Esophagus squamous epithelium (tissue), 5 donors: ENCODE data around the gene CAMKMT. TPM values are rescaled to one million over a fixed set of nuclear protein-coding genes. Genes with fewer than 3 reads are reported as not detected.
"Not testable (repeated sequence)": the region's sequence is repeated elsewhere in the genome, so short reads cannot be mapped to it uniquely, and the experiment has no call there.

Experiments
- DNase-seq: peaks from one replicate; lab custom pipeline; 2025; lab: John Stamatoyannopoulos, UW
- H3K27ac ChIP-seq, 4 donors: fragments of 200-600 bp; sonication (generic); one replicate each; pipeline ENCODE4 v1.5.1; 2016 to 2019; ENCODE audit warnings: mild to moderate bottlenecking in 1 of 4
- H3K27me3 ChIP-seq, 4 donors: fragments of 200-600 bp; sonication (generic); 1 replicate in 3 of 4; 2 replicates in 1 of 4; pipeline versions ENCODE4 v1.5.1 to v1.6.0; 2017 to 2021; ENCODE audit warnings: antibody characterized with exemption in 1 of 4
- H3K36me3 ChIP-seq, 3 donors: fragments of 200-600 bp; sonication (generic); one replicate each; pipeline ENCODE4 v1.5.1; 2016 to 2019
- H3K4me1 ChIP-seq, 3 donors: fragments of 200-600 bp; sonication (generic); one replicate each; pipeline ENCODE4 v1.5.1; 2017 to 2019
- H3K4me3 ChIP-seq, 4 donors: fragments of 200-600 bp; sonication (generic); 1 replicate in 3 of 4; 2 replicates in 1 of 4; pipeline ENCODE4 v1.5.1; 2016 to 2019; ENCODE audit warnings: mild to moderate bottlenecking in 2 of 4, moderate library complexity in 1 of 4
- H3K9me3 ChIP-seq, 3 donors: fragments of 200-600 bp; sonication (generic); one replicate each; pipeline ENCODE4 v1.5.1; 2016 to 2019
- POLR2A ChIP-seq, 4 donors: fragments of 450-650 bp; IDR thresholded peaks; one replicate each; pipeline ENCODE4 v1.6.1; 2017; ENCODE audit warnings: antibody characterized with exemption in 4 of 4, mild to moderate bottlenecking in 4 of 4, moderate library complexity in 3 of 4
- WGBS, 2 donors: methylation state at CpG; one replicate each; pipeline ENCODE4 v1.1.5; 2018; 5-methylcytosine and 5-hydroxymethylcytosine counted together
- intact Hi-C: fragments of 100-400 bp; cut with DNase I; formaldehyde crosslinking; loops from one replicate; pipeline ENCODE4 v1.15.0; 2022
- total RNA-seq, 4 donors: library from RNA; depleted of rRNA; stranded (reverse); fragments of >200 nt; gene quantifications; one replicate each; pipeline ENCODE4 v1.1.0, GENCODE V29; 2016
- TF ChIP-seq, protein P1 (sequence below), 6 experiments: fragments of 450-650 bp in 4 of 6; fragments of 200-600 bp in 2 of 6; sonication (generic) in 2 of 6; IDR thresholded peaks; one replicate each; pipeline ENCODE4 v1.5.1; 2016 to 2019; ENCODE audit warnings: antibody characterized with exemption in 6 of 6, mild to moderate bottlenecking in 4 of 6, moderate library complexity in 4 of 6
- donor health status: DM: yes; HTN: yes; CAD: no.

CAMKMT gene
- total RNA-seq, 4 donors from 2014 or later = 5.7 to 14.4 (median 10.6) TPM

DNA sequence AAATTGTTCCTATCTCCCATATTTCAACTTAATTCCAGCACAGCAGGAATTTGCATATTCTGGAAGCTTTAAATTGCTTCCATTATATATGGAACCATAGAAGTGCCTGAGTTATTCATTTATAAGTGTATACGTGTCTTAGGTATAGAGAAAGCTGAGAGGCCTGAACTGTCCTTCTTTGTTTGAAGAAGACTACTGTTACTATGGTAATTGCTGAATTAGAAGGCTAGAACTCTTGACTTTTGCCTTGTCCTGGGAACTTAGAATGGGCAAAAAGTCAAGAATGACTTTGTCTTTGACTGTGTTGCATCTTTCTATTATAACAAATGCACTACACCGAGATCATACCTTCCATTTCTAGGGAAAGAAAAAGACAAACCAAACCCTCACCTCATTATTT, 15.7 kb downstream of the CAMKMT start:
- TF ChIP-seq, protein P1, sequence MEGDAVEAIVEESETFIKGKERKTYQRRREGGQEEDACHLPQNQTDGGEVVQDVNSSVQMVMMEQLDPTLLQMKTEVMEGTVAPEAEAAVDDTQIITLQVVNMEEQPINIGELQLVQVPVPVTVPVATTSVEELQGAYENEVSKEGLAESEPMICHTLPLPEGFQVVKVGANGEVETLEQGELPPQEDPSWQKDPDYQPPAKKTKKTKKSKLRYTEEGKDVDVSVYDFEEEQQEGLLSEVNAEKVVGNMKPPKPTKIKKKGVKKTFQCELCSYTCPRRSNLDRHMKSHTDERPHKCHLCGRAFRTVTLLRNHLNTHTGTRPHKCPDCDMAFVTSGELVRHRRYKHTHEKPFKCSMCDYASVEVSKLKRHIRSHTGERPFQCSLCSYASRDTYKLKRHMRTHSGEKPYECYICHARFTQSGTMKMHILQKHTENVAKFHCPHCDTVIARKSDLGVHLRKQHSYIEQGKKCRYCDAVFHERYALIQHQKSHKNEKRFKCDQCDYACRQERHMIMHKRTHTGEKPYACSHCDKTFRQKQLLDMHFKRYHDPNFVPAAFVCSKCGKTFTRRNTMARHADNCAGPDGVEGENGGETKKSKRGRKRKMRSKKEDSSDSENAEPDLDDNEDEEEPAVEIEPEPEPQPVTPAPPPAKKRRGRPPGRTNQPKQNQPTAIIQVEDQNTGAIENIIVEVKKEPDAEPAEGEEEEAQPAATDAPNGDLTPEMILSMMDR (IDR thresholded peaks at IDR 0.05) = no peak
- TF ChIP-seq POLR2A (IDR thresholded peaks at IDR 0.05) = no peak
- Histone ChIP-seq H3K4me1 (no peaks in the 10 kb centered on the region), H3K4me3 (no peak overlapping the region), H3K27me3 (no peaks in the 10 kb centered on the region), H3K36me3 (peaks cover 0 to 13% (median 0%) of the 10 kb centered on the region in 3 donors), H3K9me3 (no peaks in the 10 kb centered on the region), H3K27ac (no peak overlapping the region)
- 96 to 100% methylated on average over 2 of the region's 2 CpGs for WGBS, 2 donors
- intact Hi-C loops = no loop called here
- no peak for DNase-seq

DNA sequence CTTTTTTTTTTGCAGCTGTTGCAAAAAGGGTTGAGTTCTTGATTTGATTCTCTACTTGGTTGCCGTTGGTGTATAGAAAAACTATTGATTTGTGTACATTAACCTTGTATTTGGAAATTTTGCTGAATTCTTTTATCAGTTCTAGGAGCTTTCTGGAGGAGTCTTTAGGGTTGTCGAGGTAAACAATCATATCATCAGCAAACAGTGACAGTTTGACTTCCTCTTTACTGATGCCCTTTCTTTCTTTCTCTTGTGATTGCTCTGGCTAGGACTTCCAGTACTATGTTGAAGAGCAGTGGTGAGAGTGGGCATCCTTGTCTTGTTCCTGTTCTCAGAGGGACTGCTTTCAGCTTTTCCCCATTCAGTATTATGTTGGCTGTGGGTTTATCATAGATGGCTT, 23.5 kb downstream of the CAMKMT start:
- H3K9me3 ChIP-seq, intact Hi-C loops, H3K27ac ChIP-seq, H3K4me1 ChIP-seq, H3K27me3 ChIP-seq, DNase-seq, H3K4me3 ChIP-seq: not testable (repeated sequence)
- 71 to 75% methylated on average over 2 of the region's 2 CpGs for WGBS, 2 donors
- H3K36me3 ChIP-seq = peaks cover 0 to 14% (median 0%) of the 10 kb centered on the region in 3 donors

DNA sequence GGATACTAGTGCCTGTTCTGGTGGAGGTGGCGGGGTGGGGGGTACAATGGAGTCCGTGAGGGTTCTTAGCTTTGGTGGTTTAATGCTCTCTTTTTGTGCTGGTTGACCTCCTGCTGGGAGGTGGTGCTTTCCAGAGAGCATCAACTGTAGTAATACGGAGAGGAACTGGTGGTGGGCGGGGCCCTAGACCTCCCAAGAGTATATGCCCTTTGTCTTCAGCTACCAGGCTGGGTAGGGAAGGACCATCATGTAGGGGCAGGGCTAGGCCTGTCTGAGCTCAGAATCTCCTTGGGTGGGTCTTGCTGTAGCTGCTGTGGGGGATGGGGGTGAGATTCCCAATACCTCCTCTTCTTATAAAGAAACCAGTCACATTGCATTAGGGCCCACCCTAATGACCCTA, 27.1 kb downstream of the CAMKMT start:
- no peaks in the 10 kb centered on the region for H3K4me1 ChIP-seq
- DNase-seq = no peak
- H3K36me3 ChIP-seq = no peaks in the 10 kb centered on the region
- intact Hi-C loops = no loop called here
- H3K27me3 ChIP-seq = no peaks in the 10 kb centered on the region
- TF ChIP-seq, protein P1 (IDR thresholded peaks at IDR 0.05) = no peak
- no peak for TF ChIP-seq POLR2A (IDR thresholded peaks at IDR 0.05)
- 63% methylated on average over 4 of the region's 4 CpGs; no CpG with 5 or more reads in 1 of the 2 donors for WGBS, 2 donors
- no peaks in the 10 kb centered on the region for H3K9me3 ChIP-seq
- H3K4me3 ChIP-seq = no peak overlapping the region
- no peak overlapping the region for H3K27ac ChIP-seq

DNA sequence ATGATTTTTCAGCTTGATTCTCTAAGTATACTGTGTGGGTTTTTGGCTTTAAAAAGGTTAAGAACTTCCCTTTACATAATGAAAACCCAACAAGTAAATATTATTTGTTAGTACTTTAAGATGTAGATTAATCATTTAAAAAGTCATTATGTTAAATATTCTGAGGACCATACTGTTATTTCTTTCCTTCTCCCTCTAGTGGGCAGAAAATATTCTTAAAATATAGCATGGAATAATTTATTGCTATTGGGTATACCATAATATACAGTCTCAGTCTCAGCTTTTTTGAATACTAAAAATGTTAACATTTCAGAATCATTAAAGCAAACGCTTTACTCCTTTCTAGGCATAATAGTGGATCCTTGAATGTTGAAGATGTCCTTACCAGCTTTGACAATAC, 28.1 kb downstream of the CAMKMT start:
- DNase-seq = no peak
- Histone ChIP-seq H3K36me3 (no peaks in the 10 kb centered on the region), H3K9me3 (no peaks in the 10 kb centered on the region), H3K4me3 (no peak overlapping the region), H3K27ac (no peak overlapping the region), H3K27me3 (no peaks in the 10 kb centered on the region), H3K4me1 (no peaks in the 10 kb centered on the region)
- intact Hi-C loops = no loop called here
- 88 to 94% methylated on average over 1 of the region's 1 CpG for WGBS, 2 donors
- TF ChIP-seq, protein P1 (IDR thresholded peaks at IDR 0.05) = peak in 2 of 6 experiments; percentile 24 to 29
- no peak for TF ChIP-seq POLR2A (IDR thresholded peaks at IDR 0.05)

DNA sequence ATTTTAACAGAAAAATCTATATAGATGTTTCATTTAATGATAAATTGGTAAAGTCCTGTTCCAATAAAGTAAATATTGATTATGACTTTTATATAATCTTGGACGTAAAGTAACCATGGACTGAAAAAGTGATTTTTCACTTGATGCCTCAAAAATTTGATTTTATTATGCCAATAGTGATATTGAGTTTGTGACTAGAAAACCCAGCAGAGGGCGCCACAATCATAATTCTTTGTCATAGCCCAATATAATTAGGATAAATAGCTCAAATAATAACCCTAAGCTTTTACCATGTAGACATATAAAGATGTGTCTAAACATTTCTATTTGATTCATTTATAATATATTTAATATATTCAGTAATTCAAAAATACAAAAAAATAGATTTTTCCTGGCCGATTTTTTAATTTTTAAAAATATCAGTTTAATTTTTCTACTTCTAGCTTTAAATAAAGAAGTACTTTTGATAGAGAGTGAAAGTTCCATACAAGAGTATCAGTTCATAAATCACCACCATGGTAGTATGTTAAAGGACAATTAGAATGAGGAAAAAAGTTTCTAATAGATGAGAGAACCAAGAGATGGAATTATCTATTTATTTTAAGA, 30.7 kb downstream of the CAMKMT start:
- DNase-seq = no peak
- intact Hi-C loops = no loop called here
- Histone ChIP-seq H3K36me3 (no peaks in the 10 kb centered on the region), H3K27ac (no peak overlapping the region), H3K4me3 (no peak overlapping the region), H3K4me1 (no peaks in the 10 kb centered on the region), H3K27me3 (no peaks in the 10 kb centered on the region), H3K9me3 (no peaks in the 10 kb centered on the region)
- TF ChIP-seq, protein P1 (IDR thresholded peaks at IDR 0.05) = peak in 4 of 6 experiments; percentile 43 to 58 (median 46)
- no peak for TF ChIP-seq POLR2A (IDR thresholded peaks at IDR 0.05)
- 46 to 50% methylated on average over 3 of the region's 3 CpGs for WGBS, 2 donors
